ENCODE results near the gene G3BP1. TPM values are rescaled to one million over a fixed set of nuclear protein-coding genes. Genes with fewer than 3 reads are reported as not detected.
"Not testable (repeated sequence)": the region's sequence is repeated elsewhere in the genome, so short reads cannot be mapped to it uniquely, and the experiment has no call there.

The G3BP1 gene
- 100 to 1,000 TPM; 134 to 171 TPM for total RNA-seq
- polyA plus RNA-seq, result 10 to 100 TPM; 19.1 to 40.5 TPM
- long read RNA-seq, donor 1, full-length matches to known transcripts, result 35 of 35 reads
- long read RNA-seq, donor 1, partial matches to known transcripts, result 0 of 35 reads
- long read RNA-seq, donor 1, other reads (novel, unspliced or antisense), result 0 of 35 reads
- long read RNA-seq, donor 2, transcript G3BP1-201 (12 exons, 2,803 nt), result major isoform, 8 of 9 reads
- long read RNA-seq, donor 2, partial matches to known transcripts, result 0 of 9 reads
- long read RNA-seq, donor 2, other reads (novel, unspliced or antisense), result 0 of 9 reads
- long read RNA-seq, donor 3, full-length matches to known transcripts, result 16 of 16 reads
- long read RNA-seq, donor 3, partial matches to known transcripts, result 0 of 16 reads
- long read RNA-seq, donor 3, other reads (novel, unspliced or antisense), result 0 of 16 reads
- long read RNA-seq, donor 4, full-length matches to known transcripts, result 4 of 9 reads
- long read RNA-seq, donor 4, partial matches to known transcripts, result 5 of 9 reads
- long read RNA-seq, donor 4, other reads (novel, unspliced or antisense), result 0 of 9 reads
- long read RNA-seq, donor 5, full-length matches to known transcripts, result 41 of 70 reads
- long read RNA-seq, donor 5, partial matches to known transcripts, result 29 of 70 reads
- long read RNA-seq, donor 5, other reads (novel, unspliced or antisense), result 0 of 70 reads

- no peaks in the 10 kb centered on the region for H3K36me3 ChIP-seq (ENCODE audit: control insufficient read depth in 4 of 4, insufficient read depth in 4 of 4, low read length in 4 of 4)
- 0% methylated on average over 49 of the region's 49 CpGs for WGBS, 2 donors
- peaks cover 2 to 35% (median 12%) of the 10 kb centered on the region in 5 donors for H3K4me1 ChIP-seq (ENCODE audit: control insufficient read depth in 5 of 5, insufficient read depth in 5 of 5, low read length in 5 of 5)
- peak within 1 kb of the TSS; percentile 98 to 100 for H3K27ac ChIP-seq (ENCODE audit: low read depth in 1 of 2, low read length in 1 of 2)
- peak; percentile 72 for TF ChIP-seq CTCF (IDR thresholded peaks at IDR 0.05; ENCODE audit: control extremely low read depth, extremely low read depth)
- DNase-seq (peak; percentile 100), ATAC-seq (ENCODE audit: insufficient read depth, low FRiP score) (peak; percentile 90)
- no peaks in the 10 kb centered on the region for H3K9me3 ChIP-seq (ENCODE audit: control insufficient read depth in 4 of 4, insufficient read depth in 3 of 4, low read length in 3 of 4)
- peak within 1 kb of the TSS; percentile 93 for H3K4me3 ChIP-seq
- no peaks in the 10 kb centered on the region for H3K27me3 ChIP-seq (ENCODE audit: control insufficient read depth in 3 of 3, insufficient read depth in 3 of 3, low read length in 2 of 3)
- H3K9ac ChIP-seq (ENCODE audit: insufficient read depth in 1 of 2, low read length in 2 of 2), result peak within 1 kb of the TSS; percentile 65 to 86
Observed at GRCh38 chr5:151771259-151772028, at the start of gene G3BP1. TSS of gene G3BP1 (plus strand) at chr5:151771954. CDS start at chr5:151786621, 14,667 bp downstream.

GRCh38 chr5:151722546-151722945 is 49.2 kb upstream of the G3BP1 start:
- H3K27me3 ChIP-seq (ENCODE audit: control insufficient read depth in 3 of 3, insufficient read depth in 3 of 3, low read length in 2 of 3), result no peaks in the 10 kb centered on the region
- H3K4me1 ChIP-seq (ENCODE audit: control insufficient read depth in 5 of 5, insufficient read depth in 5 of 5, low read length in 5 of 5), result peaks cover 0 to 1% (median 0%) of the 10 kb centered on the region in 5 donors
- DNase-seq (no peak), ATAC-seq (ENCODE audit: insufficient read depth, low FRiP score) (no peak)
- no peak overlapping the region for H3K27ac ChIP-seq (ENCODE audit: low read depth in 1 of 2, low read length in 1 of 2)
- TF ChIP-seq CTCF (IDR thresholded peaks at IDR 0.05; ENCODE audit: control extremely low read depth, extremely low read depth), result no peak
- H3K9me3 ChIP-seq (ENCODE audit: control insufficient read depth in 4 of 4, insufficient read depth in 3 of 4, low read length in 3 of 4), result no peaks in the 10 kb centered on the region
- H3K9ac ChIP-seq (ENCODE audit: insufficient read depth in 1 of 2, low read length in 2 of 2), result no peak overlapping the region
- H3K4me3 ChIP-seq, result no peak overlapping the region
- H3K36me3 ChIP-seq (ENCODE audit: control insufficient read depth in 4 of 4, insufficient read depth in 4 of 4, low read length in 4 of 4), result no peaks in the 10 kb centered on the region

GRCh38 chr5:151724360-151724759 is 47.4 kb upstream of the G3BP1 start:
- Histone ChIP-seq H3K9ac (ENCODE audit: insufficient read depth in 1 of 2, low read length in 2 of 2) (no peak overlapping the region), H3K4me3 (no peak overlapping the region), H3K27ac (ENCODE audit: low read depth in 1 of 2, low read length in 1 of 2) (no peak overlapping the region), H3K9me3 (ENCODE audit: control insufficient read depth in 4 of 4, insufficient read depth in 3 of 4, low read length in 3 of 4) (no peaks in the 10 kb centered on the region), H3K4me1 (ENCODE audit: control insufficient read depth in 5 of 5, insufficient read depth in 5 of 5, low read length in 5 of 5) (peaks cover 0 to 1% (median 0%) of the 10 kb centered on the region in 5 donors), H3K27me3 (ENCODE audit: control insufficient read depth in 3 of 3, insufficient read depth in 3 of 3, low read length in 2 of 3) (no peaks in the 10 kb centered on the region), H3K36me3 (ENCODE audit: control insufficient read depth in 4 of 4, insufficient read depth in 4 of 4, low read length in 4 of 4) (no peaks in the 10 kb centered on the region)
- WGBS, 2 donors, result 89 to 97% methylated on average over 2 of the region's 2 CpGs
- TF ChIP-seq CTCF (IDR thresholded peaks at IDR 0.05; ENCODE audit: control extremely low read depth, extremely low read depth), result no peak
- DNase-seq (no peak), ATAC-seq (ENCODE audit: insufficient read depth, low FRiP score) (no peak)

DNA sequence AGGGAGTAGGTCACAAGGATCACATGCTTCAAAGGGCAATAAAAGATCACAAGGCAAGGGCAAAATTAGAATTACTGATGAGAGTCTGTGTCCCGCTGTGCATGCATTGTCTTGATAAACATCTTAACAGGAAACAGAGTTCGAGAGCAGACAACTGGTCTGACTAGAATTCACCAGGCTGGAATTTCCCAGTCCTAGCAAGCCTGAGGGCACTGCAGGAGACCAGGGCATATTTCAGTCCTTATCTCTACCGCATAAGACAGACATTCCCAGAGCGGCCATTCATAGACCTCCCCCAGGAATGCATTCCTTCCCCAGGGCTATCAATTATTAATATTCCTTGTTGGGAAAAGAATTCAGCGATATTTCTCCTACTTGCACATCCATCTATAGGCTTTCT is 42.2 kb upstream of the G3BP1 start:
- not testable (repeated sequence) for ATAC-seq (ENCODE audit: insufficient read depth, low FRiP score)
- WGBS, 2 donors, result 74 to 83% methylated on average over 5 of the region's 5 CpGs

More for the DNA sequence above, 42.2 kb upstream of the G3BP1 start:
- H3K9ac ChIP-seq (ENCODE audit: insufficient read depth in 1 of 2, low read length in 2 of 2); H3K4me3 ChIP-seq; H3K27ac ChIP-seq (ENCODE audit: low read depth in 1 of 2, low read length in 1 of 2); DNase-seq; H3K9me3 ChIP-seq (ENCODE audit: control insufficient read depth in 4 of 4, insufficient read depth in 3 of 4, low read length in 3 of 4); H3K36me3 ChIP-seq (ENCODE audit: control insufficient read depth in 4 of 4, insufficient read depth in 4 of 4, low read length in 4 of 4); H3K4me1 ChIP-seq (ENCODE audit: control insufficient read depth in 5 of 5, insufficient read depth in 5 of 5, low read length in 5 of 5); H3K27me3 ChIP-seq (ENCODE audit: control insufficient read depth in 3 of 3, insufficient read depth in 3 of 3, low read length in 2 of 3): not testable (repeated sequence)

Data from lung (tissue), 16 donors.